B cell (primary cell): ENCODE results near the gene DDR2. TPM values are rescaled to one million over a fixed set of nuclear protein-coding genes. Genes with fewer than 3 reads are reported as not detected.

Experiments used
- ATAC-seq: fragments of 200-7000 bp; cut with Tn5 transposase; one replicate; pipeline ENCODE4 v1.10.0; 2021; ENCODE audit warnings: low read depth, mild to moderate bottlenecking, moderate number of reproducible peaks, moderate library complexity
- CTCF ChIA-PET: fragments of 350-600 bp; sonication (Branson Sonifier 250); formaldehyde crosslinking; loops from one replicate; lab custom pipeline; 2021; ENCODE audit warnings: antibody characterized with exemption, inconsistent platforms; lab: Charles Lee
- POLR2A ChIA-PET: fragments of 350-600 bp; sonication (Branson Sonifier 250); formaldehyde crosslinking; loops from one replicate; lab custom pipeline; 2021; ENCODE audit warnings: antibody characterized with exemption; lab: Charles Lee
- DNase-seq: peaks from one replicate; pipeline ENCODE4 v3.0.0; 2013
- H2AFZ ChIP-seq: 2 replicates; pipeline ENCODE4 v1.6.1; 2012; ENCODE audit warnings: mild to moderate bottlenecking, low read depth, low read length; ENCODE audit not compliant: insufficient read depth, poor library complexity, severe bottlenecking
- H3K27ac ChIP-seq, 2 donors: 1 replicate in 1 of 2; 2 replicates in 1 of 2; pipeline ENCODE4 v1.5.1; 2012 to 2013; ENCODE audit warnings: low read length in 2 of 2, mild to moderate bottlenecking in 2 of 2, moderate library complexity in 1 of 2
- H3K27me3 ChIP-seq, 4 experiments: fragments of 200-600 bp in 1 of 4; sonication (generic) in 1 of 4; replicated peaks in 1 of 4; 1 replicate in 2 of 4; 2 replicates in 2 of 4; pipeline versions ENCODE4 v1.6.1 to v1.7.0; 2013 to 2016; ENCODE audit warnings: low read length in 3 of 4, mild to moderate bottlenecking in 2 of 4, mixed read lengths in 1 of 4, moderate library complexity in 1 of 4; ENCODE audit not compliant: insufficient read depth in 4 of 4, control insufficient read depth in 3 of 4; ENCODE audit errors: control extremely low read depth in 1 of 4
- H3K36me3 ChIP-seq, 2 experiments: replicated peaks in 1 of 2; 1 replicate in 1 of 2; 2 replicates in 1 of 2; pipeline versions ENCODE4 v1.6.1 to v1.7.1; 2013; ENCODE audit warnings: low read length in 1 of 2; ENCODE audit not compliant: insufficient read depth in 2 of 2, control insufficient read depth in 1 of 2; ENCODE audit errors: control extremely low read depth in 1 of 2, extremely low read depth in 1 of 2
- H3K4me1 ChIP-seq, 2 donors: fragments of 200-600 bp in 1 of 2; sonication (generic) in 1 of 2; 1 replicate in 1 of 2; 2 replicates in 1 of 2; pipeline versions ENCODE4 v1.5.1 to v1.6.1; 2013 to 2017; ENCODE audit warnings: low read length in 2 of 2; ENCODE audit not compliant: control insufficient read depth in 2 of 2, insufficient read depth in 2 of 2
- H3K4me2 ChIP-seq: replicated peaks from 2 replicates; pipeline ENCODE3; 2012; ENCODE audit warnings: mild to moderate bottlenecking, low read depth, low read length; ENCODE audit not compliant: poor library complexity, severe bottlenecking
- H3K4me3 ChIP-seq, 5 experiments: fragments of 200-600 bp in 1 of 5; sonication (generic) in 1 of 5; 1 replicate in 3 of 5; 2 replicates in 2 of 5; pipeline versions ENCODE4 v1.5.1 to v1.7.0; 2011 to 2016; ENCODE audit warnings: low read length in 4 of 5, mild to moderate bottlenecking in 4 of 5, low read depth in 2 of 5, control low read depth in 1 of 5, moderate library complexity in 1 of 5; ENCODE audit not compliant: insufficient read depth in 1 of 5; ENCODE audit errors: control extremely low read depth in 1 of 5, extremely low read depth in 1 of 5
- H3K79me2 ChIP-seq: fragments of 200-600 bp; sonication (generic); one replicate; pipeline ENCODE4 v1.6.0; 2016; ENCODE audit warnings: low read length; ENCODE audit not compliant: control insufficient read depth, insufficient read depth
- H3K9ac ChIP-seq: fragments of 200-600 bp; sonication (generic); 2 replicates; pipeline ENCODE4 v1.6.1; 2017; ENCODE audit warnings: mild to moderate bottlenecking, low read length, moderate library complexity
- H3K9me3 ChIP-seq, 3 donors: one replicate each; pipeline versions ENCODE4 v1.6.1 to v1.7.1; 2013; ENCODE audit warnings: low read length in 2 of 3; ENCODE audit not compliant: control insufficient read depth in 2 of 3, insufficient read depth in 1 of 3; ENCODE audit errors: control extremely low read depth in 1 of 3
- H4K20me1 ChIP-seq: 2 replicates; pipeline ENCODE4 v1.6.0; 2012; ENCODE audit warnings: mild to moderate bottlenecking, low read length; ENCODE audit not compliant: insufficient read depth, control insufficient read depth, poor library complexity, severe bottlenecking
- H3K27ac Mint-ChIP-seq: one replicate; pipeline ENCODE4 v1.8.0; 2021; ENCODE audit warnings: mixed read lengths
- H3K27me3 Mint-ChIP-seq: one replicate; pipeline ENCODE4 v1.8.0; 2021; ENCODE audit warnings: mixed read lengths
- H3K4me1 Mint-ChIP-seq: one replicate; pipeline ENCODE4 v1.8.0; 2021; ENCODE audit warnings: mixed read lengths
- H3K4me3 Mint-ChIP-seq: one replicate; pipeline ENCODE4 v1.8.0; 2021; ENCODE audit warnings: mixed read lengths
- H3K9me3 Mint-ChIP-seq: one replicate; pipeline ENCODE4 v1.8.0; 2022; ENCODE audit warnings: mixed read lengths; ENCODE audit not compliant: insufficient read depth
- CTCF ChIP-seq: fragments of 200-600 bp; IDR thresholded peaks from one replicate; pipeline ENCODE4 v1.8.0; 2022; ENCODE audit warnings: antibody characterized with exemption, mild to moderate bottlenecking
- EZH2 ChIP-seq: IDR thresholded peaks from 2 replicates; pipeline ENCODE4 v1.6.1; 2012; ENCODE audit warnings: borderline replicate concordance, low read depth, mild to moderate bottlenecking, moderate library complexity, low read length; ENCODE audit not compliant: insufficient read depth, poor library complexity, severe bottlenecking
- WGBS: methylation state at CpG from one replicate; pipeline ENCODE4 v1.1.5; 2013; ENCODE audit warnings: missing lambda C conversion rate; ENCODE audit not compliant: insufficient coverage; 5-methylcytosine and 5-hydroxymethylcytosine counted together
- intact Hi-C: fragments of 100-400 bp; cut with micrococcal nuclease; formaldehyde crosslinking; loops from one replicate; pipeline ENCODE4 v1.10.0; 2022
- polyA plus RNA-seq: library from polyadenylated mRNA; depleted of rRNA; stranded (reverse); fragments of >200 nt; gene quantifications from 2 replicates; pipeline ENCODE4 v1.2.3, GENCODE V29; 2012
- total RNA-seq, 2 donors: library from RNA; stranded (reverse); fragments of 120-200 nt in 1 of 2; gene quantifications; 1 replicate in 1 of 2; 2 replicates in 1 of 2; pipeline versions ENCODE4 v1.2.3 to v1.2.4, GENCODE V29; 2013 to 2022

Gene DDR2
- total and polyA plus RNA-seq, 2 donors (not counting 1 experiment from before 2014, with no cell fraction given), result 0.12 to 0.24 TPM

DNA sequence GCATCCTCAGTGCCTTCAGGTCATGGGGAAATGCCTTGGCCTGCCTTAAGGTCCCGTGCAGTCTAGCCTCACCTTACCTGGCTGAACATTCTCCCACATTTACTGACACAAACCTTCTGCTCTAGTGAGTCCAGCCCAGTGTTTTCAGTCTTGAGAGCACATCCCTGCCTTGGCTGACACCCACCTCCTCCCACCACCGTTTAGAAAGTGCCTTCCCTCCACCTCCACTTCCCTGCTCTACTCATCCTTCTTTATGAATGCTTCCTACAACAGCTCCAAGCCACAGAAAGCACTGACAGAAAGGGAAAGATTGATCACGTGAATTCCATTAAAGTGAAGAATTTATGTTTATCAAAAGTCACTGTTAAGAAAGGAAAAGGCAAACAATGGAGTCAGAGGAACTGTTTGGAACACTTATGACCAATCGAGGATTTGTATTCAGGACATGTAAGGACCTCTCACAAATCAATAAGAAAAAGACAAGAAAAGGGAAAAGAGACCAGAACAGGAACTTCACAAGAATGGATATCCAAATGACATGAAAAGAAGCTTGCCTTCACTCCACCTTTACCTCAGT is 59.8 kb downstream of the DDR2 start:
- WGBS, result 100% methylated on average over 1 of the region's 4 CpGs
- H4K20me1 ChIP-seq, result no peaks in the 10 kb centered on the region
- Mint-ChIP-seq H3K4me3 (no peak overlapping the region), H3K9me3 (no peaks in the 10 kb centered on the region), H3K4me1 (no peaks in the 10 kb centered on the region), H3K27ac (no peak overlapping the region), H3K27me3 (peaks cover 27% of the 10 kb centered on the region)
- H3K9ac ChIP-seq, result no peak overlapping the region
- H3K36me3 ChIP-seq, result no peaks in the 10 kb centered on the region
- ChIA-PET CTCF (no interaction called here), POLR2A (no interaction called here)
- H3K27ac ChIP-seq, result no peak overlapping the region
- no peak overlapping the region for H2AFZ ChIP-seq
- H3K4me2 ChIP-seq, result no peak overlapping the region
- H3K9me3 ChIP-seq, result peaks cover 0 to 2% (median 0%) of the 10 kb centered on the region in 3 donors
- H3K4me3 ChIP-seq, result no peak overlapping the region
- TF ChIP-seq EZH2, result no peak
- no peak for TF ChIP-seq CTCF
- intact Hi-C loops, result no loop called here
- no peaks in the 10 kb centered on the region for H3K79me2 ChIP-seq
- H3K4me1 ChIP-seq, result no peaks in the 10 kb centered on the region
- DNase-seq (no peak), ATAC-seq (no peak)
- H3K27me3 ChIP-seq, result peaks cover 0 to 12% (median 0%) of the 10 kb centered on the region in 4 experiments

DNA sequence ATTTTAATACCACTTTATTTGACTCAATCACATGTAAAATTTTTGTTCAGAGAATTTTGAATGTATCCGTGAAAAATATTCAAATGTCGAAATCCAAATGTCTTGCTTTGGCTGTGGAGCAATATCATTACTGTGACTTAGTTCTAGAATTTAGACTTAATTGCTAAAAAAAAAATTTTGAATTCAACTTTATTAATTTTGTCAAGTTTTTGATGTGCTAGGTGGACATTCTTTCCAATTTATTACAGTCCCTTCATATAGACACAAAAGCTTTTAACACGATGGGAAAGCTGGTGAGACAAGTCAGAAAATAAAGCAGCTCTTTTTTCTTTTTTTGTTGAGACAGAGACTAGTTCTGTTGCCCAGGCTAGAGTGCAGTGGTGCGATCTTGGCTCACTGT is 62.6 kb downstream of the DDR2 start:
- Histone ChIP-seq H3K36me3 (no peaks in the 10 kb centered on the region), H2AFZ (no peak overlapping the region), H3K27me3 (peaks cover 0 to 6% (median 0%) of the 10 kb centered on the region in 4 experiments), H3K27ac (no peak overlapping the region), H3K4me1 (no peaks in the 10 kb centered on the region), H3K9me3 (peaks cover 0 to 2% (median 0%) of the 10 kb centered on the region in 3 donors), H3K9ac (no peak overlapping the region), H3K79me2 (no peaks in the 10 kb centered on the region), H3K4me3 (no peak overlapping the region), H3K4me2 (no peak overlapping the region), H4K20me1 (no peaks in the 10 kb centered on the region)
- POLR2A ChIA-PET, result no interaction called here
- TF ChIP-seq CTCF (no peak), EZH2 (no peak)
- H3K9me3 Mint-ChIP-seq, result no peaks in the 10 kb centered on the region
- no peak overlapping the region for H3K4me3 Mint-ChIP-seq
- H3K27ac Mint-ChIP-seq, result no peak overlapping the region
- peaks cover 24% of the 10 kb centered on the region for H3K27me3 Mint-ChIP-seq
- CTCF ChIA-PET, result no interaction called here
- intact Hi-C loops, result no loop called here
- ATAC-seq (no peak), DNase-seq (no peak)
- H3K4me1 Mint-ChIP-seq, result no peaks in the 10 kb centered on the region
- WGBS, result no CpG with 5 or more reads among the region's 4 CpGs
